T1000 (cell line): ENCODE data around the gene CLN6.
A peak's percentile ranks its signal among the peaks of the same experiment; 100 is the strongest.

Experiments used
- DNase-seq: peaks from one replicate; lab custom pipeline; 2025; ENCODE audit warnings: mixed read lengths; lab: John Stamatoyannopoulos, UW

The CLN6 gene

DNA sequence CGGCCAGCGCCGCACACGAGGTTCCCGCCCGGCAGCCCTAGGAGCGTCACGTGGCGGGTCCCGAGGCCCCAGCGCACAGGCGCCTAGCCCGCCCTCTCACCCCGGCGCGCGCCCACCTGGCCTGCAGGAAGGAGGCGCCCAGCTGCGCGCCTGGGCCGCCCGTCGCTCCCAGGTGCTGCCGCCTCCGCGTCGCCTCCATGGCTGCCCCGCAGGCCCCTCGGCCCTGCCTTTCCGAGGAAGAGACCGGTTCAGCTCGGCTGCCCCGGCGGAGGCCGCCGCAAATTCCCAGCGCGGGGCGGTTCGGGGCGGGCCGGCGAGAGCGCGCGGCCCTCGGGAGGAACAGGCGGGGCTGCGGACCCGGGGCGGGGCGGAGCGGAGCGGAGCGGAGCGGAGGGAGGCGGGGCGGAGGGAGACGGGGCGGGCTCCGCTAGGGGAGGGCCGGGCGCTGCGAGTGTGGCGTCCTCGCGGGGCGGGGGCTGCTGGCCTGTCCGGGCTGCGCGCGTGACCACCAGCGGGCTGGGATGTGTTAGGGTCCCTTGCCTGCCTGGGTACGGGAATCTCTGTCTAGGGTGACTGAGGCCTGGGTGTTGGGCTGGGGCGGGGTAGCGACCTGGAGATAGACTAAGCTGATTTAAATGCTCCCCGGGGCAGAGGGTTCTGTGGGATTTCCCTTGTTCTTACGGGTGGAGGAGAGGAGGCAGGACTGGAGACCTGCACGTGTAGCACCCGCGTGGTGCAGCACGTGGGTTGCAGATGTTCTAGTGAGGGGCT lies at the start of gene CLN6:
TSS of gene CLN6 (minus strand) at position 343 of the 771 bp plus-strand sequence. CDS start at position 199, 144 bp downstream.
- peak; percentile 72 for DNase-seq

DNA sequence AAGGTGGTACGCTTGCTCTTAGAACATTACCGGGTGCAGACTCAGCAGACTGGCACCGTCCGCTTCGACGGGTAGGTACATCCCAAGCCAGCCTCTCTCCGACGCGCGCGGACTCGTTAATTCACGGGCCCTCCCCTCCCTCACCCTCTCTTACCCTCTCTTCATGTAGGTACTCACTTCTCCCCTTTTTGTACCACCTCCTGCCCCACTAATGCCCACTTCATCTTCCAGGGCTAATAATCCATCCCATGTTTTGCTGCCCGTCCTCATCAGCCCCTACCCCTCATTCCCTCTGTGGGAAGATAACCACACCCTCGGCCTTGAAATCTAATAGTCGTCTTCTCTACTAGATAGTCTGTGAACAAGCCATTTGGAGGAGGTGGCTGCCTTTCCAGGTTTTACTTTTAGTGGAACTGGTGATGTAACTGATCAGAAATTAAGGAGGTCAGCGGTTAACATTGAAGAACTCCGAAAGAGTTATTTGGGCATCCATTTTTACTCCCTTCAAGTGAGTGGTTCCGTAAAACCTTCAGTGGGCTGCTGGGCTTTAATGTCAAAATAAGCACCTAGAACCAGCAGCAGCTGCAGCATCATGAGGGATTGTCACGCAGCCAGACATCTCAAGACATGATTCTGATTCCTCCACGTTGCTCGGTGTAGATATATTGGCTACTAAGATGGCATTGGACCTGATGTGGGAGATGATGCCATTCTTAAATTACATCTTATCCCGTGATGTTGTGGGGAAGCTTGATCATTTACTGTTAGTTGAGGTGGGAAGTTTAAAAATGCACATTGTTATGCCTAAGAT lies 49.3 kb upstream of the CLN6 start:
- no peak for DNase-seq

DNA sequence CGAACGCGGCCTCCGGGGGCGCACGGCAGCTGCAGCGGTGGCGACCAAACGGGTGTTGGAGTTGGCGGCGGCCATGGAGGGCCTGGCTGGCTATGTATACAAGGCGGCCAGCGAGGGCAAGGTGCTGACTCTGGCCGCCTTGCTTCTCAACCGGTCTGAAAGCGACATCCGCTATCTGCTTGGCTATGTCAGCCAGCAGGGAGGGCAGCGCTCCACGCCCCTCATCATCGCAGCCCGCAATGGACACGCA lies 48.7 kb upstream of the CLN6 start:
- DNase-seq, result no peak

DNA sequence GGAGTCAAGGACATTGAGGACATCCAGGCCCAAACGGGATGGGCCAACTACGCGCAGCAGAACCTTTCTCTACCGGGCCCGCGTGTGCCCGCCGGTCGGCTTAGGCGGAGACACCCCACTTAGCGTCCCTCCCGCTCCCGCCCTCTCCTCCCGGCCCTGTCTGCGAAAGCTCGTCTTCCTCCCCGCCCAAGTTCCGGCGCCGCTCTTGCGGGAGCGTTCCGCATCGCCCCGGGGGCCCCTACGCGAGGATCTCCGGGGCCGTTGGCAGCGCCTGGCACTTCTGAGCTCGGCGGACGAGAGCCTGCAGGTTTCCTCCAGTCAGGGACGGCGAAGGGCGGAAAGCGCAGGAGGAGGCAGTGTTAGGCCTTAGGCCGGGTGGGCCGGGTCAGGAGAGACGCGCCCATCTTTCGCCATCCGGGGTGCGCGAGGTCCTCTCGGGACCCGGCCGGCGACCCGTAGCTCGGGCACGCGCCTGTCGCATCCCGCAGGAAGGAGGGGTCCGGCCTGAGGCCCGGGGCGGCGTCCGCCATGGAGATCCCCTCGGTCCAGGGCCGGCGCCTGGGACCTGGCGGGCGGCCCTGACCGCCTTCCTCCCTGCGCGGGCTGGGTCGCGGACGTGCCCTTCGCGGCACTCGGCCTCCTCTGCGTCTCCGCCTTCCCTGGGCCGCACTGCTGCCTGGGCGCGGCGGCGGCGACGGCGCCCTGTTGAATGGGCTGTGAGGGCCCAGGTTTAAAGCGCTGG lies 48.2 kb upstream of the CLN6 start, which contains the start of gene FEM1B:
TSS of gene FEM1B (plus strand) at position 143 of the 742 bp plus-strand sequence. CDS start 673 bp downstream, outside the sequence.
- peak; percentile 89 for DNase-seq

DNA sequence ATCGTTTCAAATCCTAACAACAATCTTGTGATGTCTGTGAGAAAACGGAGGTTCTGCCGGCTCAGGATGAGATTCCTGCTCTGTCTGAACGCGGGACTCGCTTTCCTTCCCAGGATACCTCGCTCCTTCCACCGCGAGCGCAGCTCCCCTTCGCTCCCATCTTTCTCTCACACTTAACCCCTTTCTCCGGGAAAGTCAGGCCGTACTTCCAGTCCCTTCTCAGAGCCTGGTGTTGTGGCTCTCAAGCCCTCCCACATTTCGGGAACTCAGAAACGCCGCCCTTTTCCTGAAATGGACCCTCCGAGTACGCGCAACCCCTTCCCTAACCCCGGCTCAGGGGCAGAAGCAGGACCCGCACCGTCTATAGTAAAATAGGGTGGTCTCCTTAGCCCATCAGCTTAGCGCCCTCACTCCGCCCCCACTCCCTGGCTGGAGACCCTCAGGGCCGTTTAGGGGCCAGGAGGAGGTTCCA lies 47.6 kb upstream of the CLN6 start:
- no peak for DNase-seq

DNA sequence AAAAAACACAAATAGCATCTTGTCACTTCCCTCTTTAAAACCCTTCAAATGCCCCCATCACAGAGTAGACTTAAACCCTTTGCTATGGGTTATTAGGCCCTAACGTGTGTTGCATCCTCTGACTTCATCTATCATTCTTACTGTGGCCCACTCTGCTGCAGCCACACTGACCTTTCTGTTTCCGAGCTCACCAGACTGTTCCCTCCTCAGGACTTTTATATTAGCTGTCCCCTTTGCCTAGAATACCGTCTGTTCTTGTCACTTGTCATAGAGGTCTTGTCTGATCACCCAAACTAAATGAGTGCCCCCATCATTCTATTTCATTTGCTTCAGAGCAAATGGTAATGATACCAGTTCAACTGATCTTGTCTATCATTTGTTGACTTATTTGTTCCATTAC lies 47.1 kb upstream of the CLN6 start:
- DNase-seq, result no peak

DNA sequence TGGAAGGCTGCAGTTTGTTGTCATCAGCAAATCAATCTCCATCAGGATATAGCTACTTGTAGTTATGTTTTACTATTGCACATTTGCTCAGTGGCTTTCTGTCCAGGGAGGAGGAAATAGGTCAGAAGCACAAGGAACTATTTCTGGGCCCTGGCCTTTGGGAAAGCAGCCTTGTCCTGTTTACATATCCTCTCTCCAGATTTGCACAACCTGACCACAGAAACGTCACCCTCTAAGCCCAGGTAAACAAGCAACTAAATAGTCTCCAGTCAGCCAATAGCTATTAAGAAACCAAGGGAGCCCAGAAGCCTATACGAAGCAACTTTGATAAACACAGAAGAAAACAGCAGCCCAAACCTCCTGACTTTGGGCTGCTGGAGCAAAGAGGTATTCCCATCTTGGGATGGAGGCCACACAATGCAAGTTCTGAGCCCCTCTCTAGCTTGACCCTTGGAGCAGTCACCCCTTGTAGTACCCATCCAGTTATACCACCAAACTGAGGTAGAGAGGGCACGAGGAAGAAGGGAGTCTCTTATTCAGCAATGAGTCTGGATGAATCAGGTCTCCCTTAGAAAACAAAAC lies 45.7 kb upstream of the CLN6 start:
- no peak for DNase-seq

DNA sequence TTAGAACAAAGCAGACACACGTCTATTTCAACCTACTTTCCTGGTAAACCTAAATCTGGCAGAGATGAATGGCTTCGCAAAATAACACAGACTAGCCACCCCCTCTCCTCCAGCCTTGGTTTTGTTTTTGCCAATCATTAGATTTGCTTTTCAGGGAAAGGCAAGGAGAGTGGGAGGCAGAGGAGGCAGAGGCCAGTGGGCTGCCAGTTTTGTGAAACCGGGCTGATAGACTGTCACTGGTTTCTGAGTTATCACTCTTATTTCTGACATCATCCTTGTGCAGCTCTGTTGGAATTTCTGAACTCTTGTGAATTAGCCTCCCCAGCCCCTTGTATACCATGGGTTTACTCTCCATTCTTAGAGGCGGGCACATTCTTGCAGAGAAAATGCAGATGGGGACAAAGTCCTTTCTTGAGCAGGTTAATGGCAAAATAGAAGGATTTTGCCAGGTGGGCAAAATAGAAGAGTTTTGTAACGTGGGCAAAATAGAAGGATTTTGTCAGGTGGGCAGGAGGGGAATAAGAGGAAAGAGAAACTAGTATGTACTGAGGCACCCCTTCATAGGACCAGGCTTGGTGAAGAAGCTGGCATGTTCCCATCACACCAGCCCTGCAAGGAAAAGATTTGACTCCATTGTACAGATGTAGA lies 44.8 kb upstream of the CLN6 start:
- DNase-seq, result no peak

DNA sequence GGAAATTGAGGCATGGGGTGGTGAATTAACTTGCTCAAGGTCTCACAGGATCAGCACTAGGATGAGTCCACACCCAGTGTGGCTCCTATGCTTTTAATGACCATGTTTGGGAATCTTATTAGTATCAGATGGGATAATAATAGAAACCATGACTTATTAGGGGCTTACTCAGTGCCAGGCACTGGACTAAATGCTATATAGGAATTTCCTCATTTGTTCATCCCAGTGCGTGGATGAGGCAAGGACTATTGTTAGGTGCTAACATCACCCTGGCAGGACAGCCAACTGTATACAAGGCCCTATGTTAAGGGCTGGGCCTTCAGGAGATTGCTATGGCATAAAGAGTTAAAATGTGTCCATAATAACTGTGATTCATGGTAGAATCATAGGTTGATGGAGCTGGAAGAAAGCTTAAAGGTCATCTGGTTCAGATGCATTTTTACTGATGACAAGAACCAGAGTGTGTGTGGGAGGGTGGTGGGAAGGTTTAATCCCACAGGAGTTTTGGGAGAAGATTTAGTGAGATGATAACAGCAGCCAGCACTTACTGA lies 43.3 kb upstream of the CLN6 start:
- no peak for DNase-seq

DNA sequence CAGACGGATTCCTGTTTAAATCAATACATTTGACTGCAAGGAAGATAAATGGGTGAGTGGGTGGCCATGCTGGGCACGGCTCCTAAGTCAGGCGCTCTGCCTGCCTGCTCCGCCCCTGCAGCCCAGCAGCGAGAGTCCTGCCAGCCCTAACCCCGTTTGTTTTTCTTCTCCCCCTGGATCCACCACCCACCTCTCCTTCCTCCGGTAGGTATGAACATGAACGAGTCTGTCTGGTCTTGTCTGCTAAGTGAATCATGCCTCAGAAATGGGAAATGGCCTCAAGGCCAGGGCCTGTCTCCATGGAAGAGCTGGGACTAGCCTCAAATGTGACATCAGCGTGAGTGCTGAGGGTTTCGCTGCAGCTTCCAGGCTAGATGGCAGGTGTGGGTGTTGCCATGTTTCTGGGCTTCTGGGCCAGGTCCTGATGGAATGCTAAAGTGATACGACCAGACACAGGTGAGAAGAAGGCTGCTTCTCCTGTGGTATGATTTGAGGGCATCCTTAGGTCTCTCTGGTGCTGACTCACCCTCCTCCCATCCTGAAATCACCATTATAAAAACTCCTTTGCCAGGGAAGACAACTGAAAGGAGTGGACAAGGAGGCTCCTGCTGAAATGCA lies 42.4 kb upstream of the CLN6 start:
- peak; percentile 63 for DNase-seq

DNA sequence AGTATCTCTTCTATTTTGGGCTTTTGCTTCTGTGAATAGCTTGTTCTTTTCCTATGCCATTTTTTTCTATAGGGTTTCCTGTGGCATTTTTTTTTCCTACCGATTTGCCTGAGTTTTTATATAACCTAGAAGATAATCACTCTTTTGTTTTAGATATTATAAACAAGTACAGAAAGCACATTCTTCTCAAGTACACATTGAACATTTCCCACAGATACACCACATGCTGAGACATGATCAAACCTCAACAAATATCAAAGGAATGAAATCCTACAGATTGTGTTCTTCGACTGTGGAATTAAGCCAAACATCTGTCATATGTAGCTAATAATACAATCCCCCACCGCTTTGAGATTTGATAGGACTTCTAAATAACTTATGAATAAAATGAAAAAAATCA lies 38.9 kb upstream of the CLN6 start:
- no peak for DNase-seq

DNA sequence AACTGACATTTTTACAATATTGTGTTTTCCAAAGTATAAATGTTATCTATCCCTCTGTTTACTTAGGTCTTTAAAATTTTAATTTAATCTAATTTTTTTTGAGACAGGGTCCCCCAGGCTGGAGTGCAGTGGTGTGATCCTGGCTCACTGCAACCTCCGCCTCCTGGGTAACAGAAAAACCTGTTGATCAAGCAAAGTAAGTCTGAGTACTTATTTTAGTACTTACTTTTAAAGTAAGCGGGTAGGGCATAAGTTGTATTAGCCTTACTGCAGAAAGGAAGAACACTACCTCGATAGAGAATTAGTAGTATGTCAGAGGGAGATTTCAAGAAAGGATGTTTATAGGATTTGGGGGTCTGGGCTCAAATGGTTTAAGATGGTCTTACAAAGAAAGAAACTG lies 36.1 kb upstream of the CLN6 start:
- DNase-seq, result no peak

DNA sequence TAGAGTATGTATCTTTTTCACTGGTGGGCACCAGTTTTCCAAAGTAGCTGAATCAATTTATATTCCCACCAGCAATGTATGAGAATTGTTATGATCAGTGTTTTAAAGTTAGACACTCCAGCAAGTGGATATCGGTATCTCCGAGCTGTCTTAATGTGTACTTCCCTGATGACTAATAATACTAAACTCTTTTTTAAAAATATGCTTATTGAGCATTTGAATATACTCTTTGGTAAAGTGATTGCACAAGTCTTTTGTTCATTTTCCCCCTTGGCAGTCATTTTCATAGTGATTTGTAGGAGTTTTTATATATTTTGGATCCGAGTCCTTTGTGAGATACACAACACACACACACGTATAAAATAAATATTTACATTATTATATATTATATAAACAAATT lies 35.6 kb upstream of the CLN6 start:
- no peak for DNase-seq

DNA sequence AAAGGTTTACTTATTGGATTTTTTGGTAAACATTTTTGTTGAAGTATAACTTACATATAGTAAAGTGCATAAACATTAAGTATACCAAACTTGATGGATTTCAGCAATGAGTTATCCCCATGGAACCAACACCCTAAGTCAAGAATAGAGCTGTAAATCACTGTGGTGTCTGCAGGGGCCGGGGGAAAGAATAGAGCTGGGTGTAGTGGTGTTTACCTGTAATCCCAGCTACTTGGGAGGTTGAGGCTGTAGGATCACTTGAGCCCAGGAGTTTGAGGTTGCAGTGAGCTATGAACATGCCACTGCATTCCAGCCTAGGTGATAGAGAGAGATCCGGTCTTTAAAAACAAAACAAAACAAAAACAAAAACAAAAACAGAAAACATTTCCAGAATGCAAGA lies 34.8 kb upstream of the CLN6 start:
- no peak for DNase-seq

DNA sequence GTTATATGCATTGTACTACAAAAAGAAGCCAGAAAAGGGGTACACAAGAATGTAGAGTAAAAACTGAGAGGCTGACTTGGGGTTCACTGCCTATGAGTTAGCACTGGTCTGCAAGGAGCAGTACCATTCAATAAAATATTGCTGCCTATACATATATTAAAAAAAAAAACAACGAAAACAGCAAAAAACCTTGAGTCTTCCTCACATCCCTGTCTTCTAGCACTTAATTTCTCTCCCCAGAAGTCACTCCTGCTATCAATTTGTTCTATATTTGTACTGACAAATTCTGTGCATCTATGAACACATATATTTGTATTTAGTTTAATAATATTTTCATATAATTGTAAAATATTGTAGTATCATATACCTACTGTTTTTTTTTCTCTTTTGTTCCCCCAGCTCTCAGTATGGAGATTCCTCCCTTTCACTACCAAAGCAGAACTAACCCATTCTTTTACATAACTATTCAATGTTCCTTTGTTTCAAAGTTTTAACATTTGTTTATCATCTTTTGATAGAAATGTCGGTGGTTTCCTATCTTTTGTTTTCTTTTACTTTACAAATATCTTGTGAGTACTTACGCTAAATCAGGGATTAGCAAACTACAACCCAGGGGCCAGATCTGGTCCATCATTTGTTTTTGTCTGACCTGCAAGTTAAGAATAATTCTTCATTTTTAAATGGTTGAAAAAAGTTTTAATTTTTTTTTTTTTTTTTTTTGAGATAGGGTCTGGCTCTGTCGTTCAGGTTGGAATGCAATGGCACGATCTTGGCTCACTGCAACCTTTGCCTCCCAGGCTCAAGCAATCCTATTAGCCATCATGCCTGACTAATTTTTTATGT lies 33.2 kb upstream of the CLN6 start:
- no peak for DNase-seq

DNA sequence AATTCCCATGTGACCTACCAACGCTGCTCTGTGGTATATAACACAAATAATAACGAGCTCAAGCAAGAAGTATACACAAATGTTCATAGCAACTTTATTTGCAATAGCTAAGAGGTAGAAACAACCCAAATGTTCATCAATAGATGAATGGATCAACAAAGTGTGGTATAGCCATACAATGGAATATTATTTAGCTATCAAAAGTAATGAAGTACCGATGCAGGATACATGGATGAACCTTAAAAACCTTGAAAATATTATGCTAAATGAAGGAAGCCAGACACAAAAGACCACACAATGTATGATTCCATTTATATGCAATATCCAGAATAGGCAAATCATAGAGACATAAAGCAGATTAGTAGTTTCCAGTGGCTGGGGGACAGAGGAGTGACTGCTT lies 32.5 kb upstream of the CLN6 start:
- DNase-seq, result no peak

DNA sequence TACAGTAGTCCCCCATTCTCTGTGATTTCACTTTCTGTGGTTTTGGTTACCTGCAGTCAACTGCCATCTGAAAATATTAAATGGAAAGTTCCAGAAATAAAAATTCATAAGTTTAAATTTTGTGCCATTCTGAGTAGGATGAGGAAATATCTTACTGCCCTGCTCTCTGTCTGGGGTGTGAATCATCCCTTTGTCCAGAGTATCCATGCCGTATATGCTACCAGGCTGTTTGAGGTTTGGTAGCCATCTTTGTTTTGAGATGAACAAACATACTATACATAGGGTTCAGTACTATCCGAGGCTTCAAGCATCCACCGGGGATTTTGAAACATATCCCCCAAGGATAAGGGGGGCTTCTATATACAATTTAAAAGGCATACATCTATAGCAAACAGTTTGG lies 31.7 kb upstream of the CLN6 start:
- DNase-seq, result no peak

DNA sequence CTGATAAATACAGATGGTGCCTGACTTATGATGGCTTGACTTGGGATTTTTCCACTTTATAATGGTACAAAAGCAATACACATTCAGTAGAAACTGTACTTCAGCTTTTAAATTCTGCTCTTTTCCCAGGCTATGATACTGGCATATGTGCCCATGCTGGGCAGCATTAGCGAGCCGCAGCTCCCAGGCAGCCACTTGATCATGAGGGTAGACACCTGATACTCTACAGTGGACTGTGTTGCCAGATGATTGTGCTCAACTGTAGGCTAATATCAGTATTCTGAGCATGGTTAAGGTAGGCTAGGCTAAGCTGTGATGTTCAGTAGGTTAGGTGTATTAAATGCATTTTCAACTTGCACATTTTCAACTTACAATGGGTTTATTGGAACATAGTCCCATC lies 30.4 kb upstream of the CLN6 start:
- DNase-seq, result no peak

DNA sequence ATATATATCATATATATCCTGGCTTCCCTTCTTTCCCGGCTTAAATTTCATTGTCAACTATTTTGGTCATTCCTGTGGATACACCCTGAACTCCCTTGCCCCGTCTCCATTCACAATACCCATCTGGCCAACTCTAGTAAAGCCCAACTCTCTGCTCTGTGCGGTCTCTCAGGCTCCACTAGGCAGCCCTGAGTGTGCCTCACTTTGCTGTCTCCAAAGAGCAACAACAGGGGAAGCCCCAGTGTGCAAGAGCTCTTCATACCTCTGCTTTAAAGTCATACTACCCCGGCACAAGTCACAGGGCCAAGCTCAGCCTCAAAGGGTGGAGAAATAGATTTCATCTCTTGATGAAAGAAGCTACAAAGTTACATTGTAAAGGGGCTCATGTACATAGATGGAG lies 29.2 kb upstream of the CLN6 start:
- no peak for DNase-seq
